Bronchial epithelial cell (primary cell): Measurements from ENCODE around the gene ACE. TPM values are rescaled to one million over a fixed set of nuclear protein-coding genes. Genes with fewer than 3 reads are reported as not detected.

Source experiments
- DNase-seq: peaks from one replicate; pipeline ENCODE4 v3.0.0-alpha.2; 2010; ENCODE audit warnings: low read depth
- FAIRE-seq: peaks from 2 replicates; lab custom pipeline; 2011; peaks lifted over from hg19 to GRCh38; lab: Jason Lieb, UNC
- H3K27me3 ChIP-seq: 2 replicates; pipeline ENCODE4 v1.5.1; 2011; ENCODE audit warnings: low read length; ENCODE audit not compliant: control insufficient read depth, insufficient read depth
- H3K36me3 ChIP-seq: 2 replicates; pipeline ENCODE4 v1.5.1; 2011; ENCODE audit warnings: low read length; ENCODE audit not compliant: control insufficient read depth, insufficient read depth
- H3K4me3 ChIP-seq: 2 replicates; pipeline ENCODE4 v1.5.1; 2011; ENCODE audit warnings: mild to moderate bottlenecking, low read depth, low read length, control low read depth
- total RNA-seq: library from RNA; depleted of rRNA; stranded (reverse); fragments of >200 nt; gene quantifications from 2 replicates; pipeline ENCODE4 v1.2.1, GENCODE V29; 2014
- TF ChIP-seq, protein P1 (sequence below): IDR thresholded peaks from 2 replicates; pipeline ENCODE4 v1.5.1; 2011; ENCODE audit warnings: mild to moderate bottlenecking, moderate library complexity, low read length, control low read depth, inconsistent platforms; ENCODE audit not compliant: insufficient read depth, severe bottlenecking

The ACE gene
- total RNA-seq, 1 donor from 2014 or later = not detected

DNA sequence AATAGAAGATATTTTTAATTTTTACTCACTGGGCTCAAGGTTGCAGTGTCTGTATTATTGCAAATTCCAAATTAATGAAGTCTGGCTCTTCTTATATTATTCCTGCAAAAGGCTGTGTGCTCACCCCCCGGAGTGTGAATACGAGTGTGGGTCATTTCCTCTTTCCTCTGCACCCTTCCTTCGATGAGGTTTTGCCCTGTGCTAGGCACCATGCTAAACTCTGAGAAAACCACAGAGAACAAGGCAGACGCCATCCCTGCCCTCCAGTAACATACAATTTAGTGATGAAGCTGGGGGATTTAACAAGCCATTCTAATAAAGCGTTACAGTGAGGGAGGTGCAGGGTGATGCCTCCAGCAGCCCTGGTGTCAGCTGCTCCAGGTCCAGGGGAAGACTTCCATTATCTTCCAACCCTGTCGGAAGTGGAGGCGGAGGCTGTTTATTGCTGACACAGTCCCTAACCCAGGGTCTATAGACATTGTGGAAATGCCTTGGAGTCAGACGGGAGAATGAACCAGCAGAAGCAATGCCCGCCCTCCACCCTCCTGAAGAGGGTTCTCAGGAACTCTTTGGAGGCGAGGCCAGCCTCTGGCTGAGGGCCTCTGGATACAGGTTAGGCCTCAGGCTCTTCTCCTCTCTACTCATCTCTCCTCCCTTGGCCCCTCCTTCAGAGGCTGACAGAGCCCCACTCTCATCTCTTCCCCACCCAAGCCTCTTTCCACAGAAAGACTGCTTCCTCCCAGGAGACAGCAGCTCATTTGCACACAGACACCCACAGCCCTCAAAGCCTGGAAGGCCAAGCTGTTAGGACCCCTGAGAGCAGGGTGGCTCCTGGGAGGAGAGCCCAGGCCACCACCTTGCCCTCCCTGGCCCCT is 2.0 kb upstream of the ACE start:
- peaks cover 3% of the 10 kb centered on the region for H3K27me3 ChIP-seq
- H3K36me3 ChIP-seq = no peaks in the 10 kb centered on the region
- DNase-seq (no peak), FAIRE-seq (no peak)
- H3K4me3 ChIP-seq = no peak overlapping the region
- TF ChIP-seq, protein P1, sequence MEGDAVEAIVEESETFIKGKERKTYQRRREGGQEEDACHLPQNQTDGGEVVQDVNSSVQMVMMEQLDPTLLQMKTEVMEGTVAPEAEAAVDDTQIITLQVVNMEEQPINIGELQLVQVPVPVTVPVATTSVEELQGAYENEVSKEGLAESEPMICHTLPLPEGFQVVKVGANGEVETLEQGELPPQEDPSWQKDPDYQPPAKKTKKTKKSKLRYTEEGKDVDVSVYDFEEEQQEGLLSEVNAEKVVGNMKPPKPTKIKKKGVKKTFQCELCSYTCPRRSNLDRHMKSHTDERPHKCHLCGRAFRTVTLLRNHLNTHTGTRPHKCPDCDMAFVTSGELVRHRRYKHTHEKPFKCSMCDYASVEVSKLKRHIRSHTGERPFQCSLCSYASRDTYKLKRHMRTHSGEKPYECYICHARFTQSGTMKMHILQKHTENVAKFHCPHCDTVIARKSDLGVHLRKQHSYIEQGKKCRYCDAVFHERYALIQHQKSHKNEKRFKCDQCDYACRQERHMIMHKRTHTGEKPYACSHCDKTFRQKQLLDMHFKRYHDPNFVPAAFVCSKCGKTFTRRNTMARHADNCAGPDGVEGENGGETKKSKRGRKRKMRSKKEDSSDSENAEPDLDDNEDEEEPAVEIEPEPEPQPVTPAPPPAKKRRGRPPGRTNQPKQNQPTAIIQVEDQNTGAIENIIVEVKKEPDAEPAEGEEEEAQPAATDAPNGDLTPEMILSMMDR = no peak

DNA sequence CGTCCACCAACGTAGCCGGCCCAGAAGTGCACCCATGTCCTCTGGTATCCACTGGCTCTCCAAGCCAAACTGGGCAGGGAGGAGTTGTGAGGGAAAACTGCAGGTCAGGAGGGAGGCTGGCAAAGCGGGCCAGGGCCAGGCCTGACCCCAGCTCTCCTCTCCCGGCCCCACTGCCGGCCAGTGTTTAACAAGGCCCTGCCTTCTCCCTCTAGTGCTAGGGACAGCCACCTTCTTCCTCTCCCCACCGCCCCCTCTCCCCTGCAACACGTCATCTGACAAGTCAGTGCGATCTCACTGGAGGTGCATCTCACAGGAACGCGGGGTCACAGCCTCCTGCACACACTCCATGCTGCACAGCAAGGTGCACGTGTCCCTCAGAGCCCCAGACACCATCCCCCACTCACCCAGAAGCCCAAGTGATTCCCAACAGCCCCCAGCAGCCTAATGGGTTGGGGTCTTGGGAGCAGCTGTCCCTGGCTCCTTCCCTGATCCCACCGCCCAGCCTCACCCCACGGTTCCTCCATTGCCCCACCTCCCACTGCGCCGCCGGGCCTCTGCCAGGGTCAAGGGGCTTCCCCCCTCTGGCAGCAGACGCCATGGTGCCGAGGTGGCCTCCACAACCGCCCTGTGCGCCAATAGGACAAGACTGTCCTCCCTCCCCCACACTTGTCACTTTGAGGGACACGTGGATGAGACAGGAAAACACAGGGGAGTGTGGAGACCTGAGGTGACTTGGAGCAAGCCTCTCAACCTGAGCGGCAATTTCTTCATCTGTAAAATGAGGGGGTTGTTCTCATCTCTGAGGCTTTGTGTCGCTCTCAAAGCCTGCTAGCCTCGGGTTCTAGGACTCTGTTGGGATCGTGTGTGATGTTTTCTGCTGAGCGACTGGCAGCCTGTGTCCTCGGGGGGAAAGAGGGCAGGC is 1.1 kb upstream of the ACE start:
- TF ChIP-seq, protein P1 = no peak

DNA sequence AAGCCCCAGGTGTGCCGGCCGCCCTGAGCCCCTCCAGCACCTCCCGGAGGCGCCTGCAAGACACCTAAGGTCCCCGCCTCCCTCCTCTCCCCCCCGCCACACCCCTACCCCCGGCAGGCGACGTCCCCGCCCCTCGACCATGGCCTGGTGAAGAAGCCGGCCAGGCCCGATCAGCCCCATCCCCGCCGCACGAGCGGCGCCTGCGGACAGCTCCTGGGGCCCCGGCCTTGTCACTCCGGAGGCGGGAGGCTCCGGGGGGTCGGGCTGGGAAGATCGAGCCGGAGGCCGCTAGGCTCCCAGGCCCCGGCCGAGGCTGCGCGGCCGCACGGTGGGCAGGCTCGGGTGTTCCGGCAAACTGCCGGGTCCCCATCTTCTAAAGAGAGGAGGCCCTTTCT is 405 bp upstream of the ACE start:
- DNase-seq = no peak
- no peaks in the 10 kb centered on the region for H3K36me3 ChIP-seq
- H3K4me3 ChIP-seq = peak overlapping the region; percentile 18
- TF ChIP-seq, protein P1 = no peak
- FAIRE-seq = no peak
- peaks cover 3% of the 10 kb centered on the region for H3K27me3 ChIP-seq

More for the DNA sequence above, 1.1 kb upstream of the ACE start:
- Histone ChIP-seq H3K4me3 (no peak overlapping the region), H3K36me3 (no peaks in the 10 kb centered on the region), H3K27me3 (peaks cover 3% of the 10 kb centered on the region)
- no peak for DNase-seq
- FAIRE-seq = no peak

DNA sequence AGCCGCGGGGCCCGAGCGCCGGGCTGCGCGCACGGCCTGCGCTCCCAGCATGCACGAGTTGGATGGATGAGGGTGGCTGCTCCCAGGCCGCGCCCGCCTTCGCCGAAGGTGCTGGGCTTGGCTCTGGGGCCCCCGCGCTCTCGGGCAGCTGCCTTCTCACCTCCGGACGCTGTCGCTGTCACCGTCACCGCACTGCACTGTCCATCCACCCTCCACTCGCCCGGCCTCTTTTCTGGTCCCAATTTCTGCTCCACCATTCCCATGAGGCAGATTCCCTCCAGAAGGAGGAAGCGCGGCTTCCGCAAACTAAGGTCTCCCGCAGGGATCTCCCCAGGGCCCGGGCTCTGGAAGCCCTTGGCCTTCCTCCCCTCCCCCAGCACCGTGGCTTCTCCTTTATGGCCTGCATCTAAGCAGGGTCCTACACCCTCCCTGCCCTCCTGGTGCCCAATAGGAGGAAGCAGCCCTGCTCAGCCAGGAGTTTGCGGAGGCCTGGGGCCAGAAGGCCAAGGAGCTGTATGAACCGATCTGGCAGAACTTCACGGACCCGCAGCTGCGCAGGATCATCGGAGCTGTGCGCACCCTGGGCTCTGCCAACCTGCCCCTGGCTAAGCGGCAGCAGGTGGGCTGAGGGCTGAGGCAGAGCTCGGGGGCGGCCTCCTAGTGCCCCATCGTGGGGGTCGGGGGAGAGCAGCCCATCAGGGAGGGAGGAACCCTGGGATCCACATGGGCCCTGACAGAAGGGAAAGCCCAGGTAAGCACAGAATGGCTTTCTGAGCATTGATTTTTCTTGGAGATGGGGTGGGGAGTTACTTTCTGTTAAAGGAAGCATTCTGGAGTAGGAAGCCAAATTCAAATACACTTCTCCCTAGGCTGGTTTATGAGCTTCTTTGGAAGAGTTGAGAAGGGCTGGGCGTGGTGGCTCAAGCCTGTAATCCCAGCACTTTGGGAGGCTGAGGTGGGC is 899 bp downstream of the ACE start:
- Histone ChIP-seq H3K4me3 (peak overlapping the region; percentile 12), H3K27me3 (peaks cover 3% of the 10 kb centered on the region), H3K36me3 (no peaks in the 10 kb centered on the region)
- FAIRE-seq = no peak
- DNase-seq = no peak
- TF ChIP-seq, protein P1 = no peak
